ENCODE results near the gene PNPLA3. TPM values are rescaled to one million over a fixed set of nuclear protein-coding genes. Genes with fewer than 3 reads are reported as not detected.

The PNPLA3 gene
- total and polyA plus RNA-seq, 9 of the 15 experiments (the other 6 are each of a cell fraction or from before 2014, with no cell fraction given): 0.20 to 0.48 (median 0.38) TPM; not detected in 6

DNA sequence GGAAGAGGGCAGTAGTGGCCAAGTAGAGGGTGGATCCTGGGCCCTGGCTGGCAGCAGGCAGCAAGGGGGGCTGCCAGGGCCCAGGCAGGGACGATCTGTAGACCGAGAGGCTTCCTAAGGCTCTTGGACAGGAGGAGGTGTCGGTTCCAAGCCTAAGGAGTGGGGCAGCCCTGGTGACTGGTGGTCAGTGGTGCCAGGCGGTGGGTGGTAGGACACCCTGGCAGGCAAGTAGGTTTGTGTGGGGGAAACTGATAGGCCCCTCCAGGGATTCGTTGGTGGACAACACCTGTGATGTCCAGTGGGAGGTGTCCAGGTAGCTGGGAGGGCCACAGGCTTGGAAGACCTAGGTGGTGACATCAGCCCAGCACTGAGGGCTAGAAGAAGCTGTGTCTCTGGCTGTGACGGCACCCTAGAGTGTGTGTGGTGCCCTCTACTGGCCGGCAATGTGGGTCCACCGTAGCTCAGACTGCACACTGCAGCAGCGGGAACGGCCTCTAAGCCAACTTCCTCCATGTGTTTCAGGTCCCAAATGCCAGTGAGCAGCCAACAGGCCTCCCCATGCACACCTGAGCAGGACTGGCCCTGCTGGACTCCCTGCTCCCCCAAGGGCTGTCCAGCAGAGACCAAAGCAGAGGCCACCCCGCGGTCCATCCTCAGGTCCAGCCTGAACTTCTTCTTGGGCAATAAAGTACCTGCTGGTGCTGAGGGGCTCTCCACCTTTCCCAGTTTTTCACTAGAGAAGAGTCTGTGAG, 22.2 kb downstream of the PNPLA3 start:
- DNase-seq (ENCODE audit: extremely low read depth in 1 of 4, low spot score in 3 of 4) (peak; percentile 71 to 75 (median 71)), FAIRE-seq (peak; percentile 92), ATAC-seq (peak; percentile 100)
- peaks cover 0 to 9% of the 10 kb centered on the region in 2 experiments; a peak in 3 of 5 replicates for H3K4me1 ChIP-seq (replicated peaks in 1 of 2; ENCODE audit: control insufficient read depth in 2 of 2, insufficient read depth in 2 of 2, low read length in 2 of 2)
- POLR2A ChIA-PET: interaction anchor here (0.7 to 1.4 kb wide), 5 partner anchors 9 to 1363 kb away, joined by 3 to 7 read pairs (median 3); partner anchors contain the start of gene SAMM50
- H3K27ac ChIP-seq (ENCODE audit: extremely low read depth, low read depth, low read length): no peak overlapping the region
- no peaks in the 10 kb centered on the region for H3K79me2 ChIP-seq (ENCODE audit: control insufficient read depth, insufficient read depth, low read length)
- CTCF ChIA-PET (ENCODE audit: low intra/inter-chr PET ratio): interaction anchor here (1.8 kb wide), 1 partner anchor 63 kb away, joined by 4 read pairs; no protein-coding TSS in a partner anchor
- no peaks in the 10 kb centered on the region for H3K9me3 ChIP-seq (replicated peaks; ENCODE audit: control insufficient read depth, insufficient read depth, low read depth, low read length)
- in situ Hi-C loops (cut with MboI) (no loop called here), intact Hi-C loops (cut with micrococcal nuclease) (no loop called here)
- no peaks in the 10 kb centered on the region for H3K36me3 ChIP-seq (ENCODE audit: control insufficient read depth, insufficient read depth, low read length)
- no peaks in the 10 kb centered on the region for H3K9me1 ChIP-seq (ENCODE audit: control insufficient read depth, insufficient read depth, low read length)
- H3K9ac ChIP-seq (ENCODE audit: insufficient read depth in 1 of 2, low read depth in 2 of 2, low read length in 2 of 2): no peak overlapping the region
- peak overlapping the region; percentile 63 for H3K4me2 ChIP-seq (ENCODE audit: insufficient read depth, low read length)
- no peaks in the 10 kb centered on the region for H4K20me1 ChIP-seq (replicated peaks; ENCODE audit: control insufficient read depth, insufficient read depth, low read length)
- no peak overlapping the region for H3K4me3 ChIP-seq
- WGBS (ENCODE audit: insufficient coverage, low coverage, missing lambda C conversion rate): 11% methylated on average over 7 of the region's 12 CpGs
- BruUV-seq (replicated peaks): no TSS peak
- H2AFZ ChIP-seq (ENCODE audit: low read depth, low read length): peak overlapping the region; percentile 80
- H3K27me3 ChIP-seq (ENCODE audit: control insufficient read depth in 2 of 2, insufficient read depth in 2 of 2, low read length in 2 of 2): peaks cover 0 to 12% of the 10 kb centered on the region in 2 experiments; a peak in 1 of 5 replicates
- TF ChIP-seq, protein P1, sequence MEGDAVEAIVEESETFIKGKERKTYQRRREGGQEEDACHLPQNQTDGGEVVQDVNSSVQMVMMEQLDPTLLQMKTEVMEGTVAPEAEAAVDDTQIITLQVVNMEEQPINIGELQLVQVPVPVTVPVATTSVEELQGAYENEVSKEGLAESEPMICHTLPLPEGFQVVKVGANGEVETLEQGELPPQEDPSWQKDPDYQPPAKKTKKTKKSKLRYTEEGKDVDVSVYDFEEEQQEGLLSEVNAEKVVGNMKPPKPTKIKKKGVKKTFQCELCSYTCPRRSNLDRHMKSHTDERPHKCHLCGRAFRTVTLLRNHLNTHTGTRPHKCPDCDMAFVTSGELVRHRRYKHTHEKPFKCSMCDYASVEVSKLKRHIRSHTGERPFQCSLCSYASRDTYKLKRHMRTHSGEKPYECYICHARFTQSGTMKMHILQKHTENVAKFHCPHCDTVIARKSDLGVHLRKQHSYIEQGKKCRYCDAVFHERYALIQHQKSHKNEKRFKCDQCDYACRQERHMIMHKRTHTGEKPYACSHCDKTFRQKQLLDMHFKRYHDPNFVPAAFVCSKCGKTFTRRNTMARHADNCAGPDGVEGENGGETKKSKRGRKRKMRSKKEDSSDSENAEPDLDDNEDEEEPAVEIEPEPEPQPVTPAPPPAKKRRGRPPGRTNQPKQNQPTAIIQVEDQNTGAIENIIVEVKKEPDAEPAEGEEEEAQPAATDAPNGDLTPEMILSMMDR (IDR thresholded peaks at IDR 0.05 in 2 of 3, conservative IDR thresholded peaks at IDR 0.05 in 1 of 3; ENCODE audit: insufficient read depth in 2 of 3, low read depth in 1 of 3, low read length in 3 of 3): peak; percentile 72 to 87 (median 85)
- no peak for TF ChIP-seq ZNF12 (CRISPR knock-in tag; IDR thresholded peaks at IDR 0.05)
- peak; percentile 59 for TF ChIP-seq CREM (IDR thresholded peaks at IDR 0.05; ENCODE audit: low read depth)
- TF ChIP-seq ZNF57 (CRISPR knock-in tag; IDR thresholded peaks at IDR 0.05): no peak
- TF ChIP-seq ZNF239 (CRISPR knock-in tag; IDR thresholded peaks at IDR 0.05): no peak
- TF ChIP-seq, protein P2, sequence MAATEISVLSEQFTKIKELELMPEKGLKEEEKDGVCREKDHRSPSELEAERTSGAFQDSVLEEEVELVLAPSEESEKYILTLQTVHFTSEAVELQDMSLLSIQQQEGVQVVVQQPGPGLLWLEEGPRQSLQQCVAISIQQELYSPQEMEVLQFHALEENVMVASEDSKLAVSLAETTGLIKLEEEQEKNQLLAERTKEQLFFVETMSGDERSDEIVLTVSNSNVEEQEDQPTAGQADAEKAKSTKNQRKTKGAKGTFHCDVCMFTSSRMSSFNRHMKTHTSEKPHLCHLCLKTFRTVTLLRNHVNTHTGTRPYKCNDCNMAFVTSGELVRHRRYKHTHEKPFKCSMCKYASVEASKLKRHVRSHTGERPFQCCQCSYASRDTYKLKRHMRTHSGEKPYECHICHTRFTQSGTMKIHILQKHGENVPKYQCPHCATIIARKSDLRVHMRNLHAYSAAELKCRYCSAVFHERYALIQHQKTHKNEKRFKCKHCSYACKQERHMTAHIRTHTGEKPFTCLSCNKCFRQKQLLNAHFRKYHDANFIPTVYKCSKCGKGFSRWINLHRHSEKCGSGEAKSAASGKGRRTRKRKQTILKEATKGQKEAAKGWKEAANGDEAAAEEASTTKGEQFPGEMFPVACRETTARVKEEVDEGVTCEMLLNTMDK (IDR thresholded peaks at IDR 0.05; ENCODE audit: borderline replicate concordance, insufficient read depth, low read depth, low read length, poor library complexity, severe bottlenecking): peak; percentile 76
- TF ChIP-seq RAD21 (CRISPR knock-in tag; conservative IDR thresholded peaks at IDR 0.05 in 1 of 2, IDR thresholded peaks at IDR 0.05 in 1 of 2): peak in 1 of 2 experiments; percentile 44; a peak in 2 of 4 replicates
- TF ChIP-seq ATF1 (CRISPR knock-in tag; IDR thresholded peaks at IDR 0.05): no peak
- peak; percentile 40 for TF ChIP-seq ATF1 (tag; IDR thresholded peaks at IDR 0.05)
- TF ChIP-seq MYC (IDR thresholded peaks at IDR 0.05; ENCODE audit: low read depth, low read length): peak; percentile 39; the same call in 1 of the 2 replicates
- TF ChIP-seq MYC (CRISPR knock-in tag; IDR thresholded peaks at IDR 0.05; ENCODE audit: borderline replicate concordance, low read depth): no peak
- TF ChIP-seq SMC3 (conservative IDR thresholded peaks at IDR 0.05; ENCODE audit: insufficient read depth, low read depth, low read length): peak; percentile 20; the same call in 1 of the 2 replicates
- TF ChIP-seq, protein P3, sequence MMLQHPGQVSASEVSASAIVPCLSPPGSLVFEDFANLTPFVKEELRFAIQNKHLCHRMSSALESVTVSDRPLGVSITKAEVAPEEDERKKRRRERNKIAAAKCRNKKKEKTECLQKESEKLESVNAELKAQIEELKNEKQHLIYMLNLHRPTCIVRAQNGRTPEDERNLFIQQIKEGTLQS (IDR thresholded peaks at IDR 0.05): peak; percentile 28; the same call in 1 of the 2 replicates
- TF ChIP-seq, protein P3 (CRISPR knock-in tag; conservative IDR thresholded peaks at IDR 0.05): no peak

Data from K562 (cell line).